ENCODE measurements around the gene CPA4. TPM values are rescaled to one million over a fixed set of nuclear protein-coding genes. Genes with fewer than 3 reads are reported as not detected.

Gene CPA4
- total RNA-seq, 2 experiments from 2014 or later = not detected

DNA sequence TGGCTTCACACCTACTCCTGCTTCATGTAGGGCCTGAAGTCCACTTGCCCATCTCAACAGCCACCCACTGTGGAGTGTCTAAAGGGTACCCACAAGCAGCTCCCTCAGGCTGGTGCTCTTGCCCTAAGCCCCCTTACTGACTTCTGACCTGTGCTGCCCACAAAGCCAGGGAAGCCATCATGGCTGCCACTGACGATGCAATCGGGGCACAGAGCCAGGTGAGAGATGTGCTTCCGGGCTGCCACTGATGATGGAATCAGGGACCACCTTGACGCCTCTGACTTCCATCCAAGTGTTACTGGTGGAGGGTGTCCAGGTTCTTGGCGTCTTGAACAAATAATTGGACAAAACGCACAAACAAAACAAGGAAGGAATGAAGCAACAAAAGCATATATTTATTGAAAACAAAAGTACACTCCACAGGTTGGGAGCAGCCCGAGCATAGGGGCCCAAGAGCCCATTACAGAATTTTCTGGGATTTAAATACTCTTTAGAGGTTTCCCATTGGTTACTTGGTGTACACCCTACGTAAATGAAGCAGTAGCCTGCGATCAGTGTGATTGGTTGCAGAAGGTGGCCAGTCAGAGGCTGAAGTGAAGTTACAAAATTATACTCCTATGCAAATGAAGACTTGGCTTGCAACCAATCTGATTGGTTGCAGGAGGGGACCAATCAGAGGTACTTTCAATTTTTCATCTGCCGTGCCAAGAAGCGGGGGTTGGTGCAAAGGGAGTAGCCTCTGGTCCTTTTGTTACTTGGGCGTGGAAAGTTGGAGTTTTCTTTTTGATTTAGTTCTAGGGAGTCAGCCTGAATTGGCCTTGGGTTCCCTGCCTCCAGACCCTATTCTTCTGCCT lies 21.8 kb upstream of the CPA4 start:
- no peak overlapping the region for H3K4me3 Mint-ChIP-seq
- no peaks in the 10 kb centered on the region for H3K9me3 Mint-ChIP-seq
- no peak for DNase-seq
- peaks cover 6% of the 10 kb centered on the region for H3K27me3 Mint-ChIP-seq
- H3K36me3 Mint-ChIP-seq = no peaks in the 10 kb centered on the region
- peaks cover 11% of the 10 kb centered on the region for H3K4me1 Mint-ChIP-seq
- no peak overlapping the region for H3K27ac Mint-ChIP-seq

DNA sequence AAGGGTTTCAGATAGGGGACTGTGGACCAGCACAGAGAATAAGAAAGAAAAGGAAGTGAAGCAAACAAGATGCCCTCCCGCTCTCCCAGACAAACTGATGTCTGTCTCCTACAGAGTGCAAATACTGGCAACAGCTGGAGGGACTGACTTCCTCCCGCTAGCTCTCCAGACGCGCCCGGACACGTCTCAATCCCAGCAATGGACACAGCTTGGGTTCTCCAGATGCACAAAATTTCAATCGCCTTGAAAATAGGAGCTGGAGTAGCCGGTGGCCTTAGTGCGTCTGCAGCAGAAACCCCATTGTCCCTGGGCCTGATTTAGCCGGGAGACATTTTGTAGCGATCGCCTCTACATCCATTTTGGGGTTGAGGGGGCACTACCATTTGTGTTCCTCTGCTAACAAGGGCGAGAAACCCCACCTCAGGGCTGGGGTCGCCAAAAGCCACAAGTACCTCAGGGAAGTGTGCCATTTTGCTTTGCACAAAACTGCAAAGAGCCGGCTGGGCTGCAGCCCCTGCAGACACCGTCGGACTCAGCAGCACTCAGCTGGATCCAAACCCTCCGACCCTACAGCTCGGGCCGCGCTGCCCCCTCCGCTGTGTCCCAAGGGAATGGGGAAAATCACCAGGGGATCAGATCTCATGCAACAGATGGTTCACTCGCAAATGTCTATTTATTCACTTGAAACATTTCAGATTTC lies 20.4 kb upstream of the CPA4 start:
- no peaks in the 10 kb centered on the region for H3K36me3 Mint-ChIP-seq
- peaks cover 6% of the 10 kb centered on the region for H3K27me3 Mint-ChIP-seq
- H3K4me3 Mint-ChIP-seq = peak overlapping the region; percentile 66
- no peaks in the 10 kb centered on the region for H3K9me3 Mint-ChIP-seq
- no peak for DNase-seq
- H3K4me1 Mint-ChIP-seq = peaks cover 19% of the 10 kb centered on the region
- H3K27ac Mint-ChIP-seq = no peak overlapping the region

DNA sequence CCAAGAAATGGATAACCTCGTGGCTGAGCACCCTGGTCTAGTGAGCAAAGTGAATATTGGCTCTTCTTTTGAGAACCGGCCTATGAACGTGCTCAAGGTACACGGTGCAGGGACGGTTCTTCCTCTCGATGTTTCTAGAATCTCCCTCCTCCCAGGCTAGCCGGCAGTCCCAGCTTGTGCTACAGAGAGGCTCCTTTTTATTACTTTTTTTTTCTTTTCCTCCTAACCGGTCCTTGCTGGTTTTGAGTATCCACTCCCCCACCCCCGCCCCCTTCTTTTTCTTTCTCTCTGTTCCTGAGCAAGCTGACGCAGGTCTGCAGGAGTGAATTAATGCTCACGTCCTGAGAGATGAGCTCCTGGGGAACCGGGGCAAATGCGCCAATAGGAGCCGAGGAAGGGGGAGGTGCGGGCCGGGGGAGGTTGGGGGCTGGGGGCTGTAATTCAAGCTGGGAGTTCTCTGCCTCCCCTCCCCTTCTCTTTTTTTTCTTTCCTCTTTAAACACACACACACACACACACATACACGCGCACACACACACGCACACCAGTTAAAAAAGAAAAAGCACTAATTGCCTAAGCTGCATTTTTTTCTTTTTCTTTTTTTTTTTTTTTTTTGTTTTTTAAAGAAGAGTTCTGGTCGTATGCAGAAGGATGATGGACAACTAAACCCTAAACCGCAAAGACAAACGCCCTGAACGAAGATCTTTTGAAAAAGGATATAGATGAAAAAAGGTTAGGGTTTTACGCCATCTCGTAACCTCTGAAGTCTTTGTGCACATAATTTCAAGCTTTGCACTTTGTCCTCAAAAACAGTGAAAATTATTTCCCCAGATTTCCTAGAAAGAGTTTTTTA lies 19.7 kb upstream of the CPA4 start:
- Mint-ChIP-seq H3K27me3 (peaks cover 6% of the 10 kb centered on the region), H3K4me1 (peaks cover 21% of the 10 kb centered on the region), H3K4me3 (peak overlapping the region; percentile 66), H3K27ac (no peak overlapping the region), H3K9me3 (no peaks in the 10 kb centered on the region), H3K36me3 (no peaks in the 10 kb centered on the region)
- DNase-seq = peak; percentile 3

DNA sequence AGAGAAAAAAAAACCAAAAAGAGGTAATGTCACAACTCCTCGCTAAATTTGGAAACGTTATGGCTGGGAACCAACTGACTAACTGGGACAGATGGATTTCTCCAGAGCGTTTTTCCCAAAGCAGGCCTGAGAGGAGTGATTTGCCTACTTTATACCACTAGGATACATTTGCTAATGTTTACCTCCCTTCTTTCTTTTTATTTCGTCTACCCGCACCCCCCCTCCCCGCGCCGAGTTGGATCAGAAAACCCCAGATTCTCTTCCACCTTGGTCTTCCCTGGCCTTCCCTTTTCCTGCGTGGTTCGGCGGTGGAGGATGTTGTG lies 19.1 kb upstream of the CPA4 start:
- DNase-seq = no peak
- peak overlapping the region; percentile 66 for H3K4me3 Mint-ChIP-seq
- H3K36me3 Mint-ChIP-seq = no peaks in the 10 kb centered on the region
- H3K27ac Mint-ChIP-seq = no peak overlapping the region
- no peaks in the 10 kb centered on the region for H3K9me3 Mint-ChIP-seq
- peaks cover 6% of the 10 kb centered on the region for H3K27me3 Mint-ChIP-seq
- peaks cover 21% of the 10 kb centered on the region for H3K4me1 Mint-ChIP-seq

DNA sequence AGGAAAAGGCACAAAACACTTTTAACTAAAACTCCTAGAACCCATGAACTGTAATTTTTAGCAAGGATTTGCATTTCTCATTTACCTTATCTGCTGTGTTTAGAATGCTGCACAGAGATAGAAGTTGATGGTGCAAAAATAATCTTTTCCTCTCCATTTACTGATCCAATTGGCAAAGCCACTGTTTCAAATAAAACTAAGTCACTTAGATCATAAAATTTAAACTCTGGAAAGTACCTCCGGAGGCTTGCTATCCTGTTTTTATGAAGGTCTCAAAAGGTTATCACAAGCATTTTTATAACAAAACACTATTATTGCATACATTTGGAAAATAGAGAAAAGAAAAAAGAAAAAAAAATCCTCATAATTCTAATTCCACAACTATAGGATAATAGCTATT lies 18.7 kb upstream of the CPA4 start:
- Mint-ChIP-seq H3K36me3 (no peaks in the 10 kb centered on the region), H3K4me3 (no peak overlapping the region), H3K9me3 (no peaks in the 10 kb centered on the region), H3K4me1 (peaks cover 21% of the 10 kb centered on the region), H3K27me3 (peaks cover 6% of the 10 kb centered on the region), H3K27ac (no peak overlapping the region)
- DNase-seq = no peak

DNA sequence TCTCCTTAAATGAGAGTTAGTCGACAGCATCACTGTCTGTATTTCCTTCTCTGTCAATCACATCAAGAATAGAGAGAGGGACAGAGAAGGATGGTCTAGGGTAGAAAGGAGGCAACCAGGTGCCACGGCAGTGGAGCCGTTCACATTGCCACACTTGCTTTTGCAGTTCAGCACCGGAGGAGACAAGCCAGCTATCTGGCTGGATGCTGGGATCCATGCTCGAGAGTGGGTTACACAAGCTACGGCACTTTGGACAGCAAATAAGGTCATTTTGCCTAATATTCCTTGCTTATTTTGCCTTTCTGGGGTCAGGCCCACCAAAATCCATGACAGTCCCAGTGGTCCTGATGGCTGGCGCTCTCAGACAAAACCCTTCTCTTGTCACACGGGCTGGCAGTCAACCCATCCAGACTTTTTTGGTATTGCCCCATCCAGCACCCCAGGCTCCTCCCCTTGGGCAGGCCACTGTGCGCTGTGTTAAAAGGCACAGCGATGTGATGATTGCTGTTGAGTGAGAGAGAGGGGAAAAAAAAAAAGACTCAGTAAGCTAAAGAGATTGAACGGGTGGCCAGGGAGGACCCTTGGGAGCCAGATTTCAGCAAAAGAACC lies 17.9 kb upstream of the CPA4 start:
- peaks cover 21% of the 10 kb centered on the region for H3K4me1 Mint-ChIP-seq
- no peaks in the 10 kb centered on the region for H3K36me3 Mint-ChIP-seq

DNA sequence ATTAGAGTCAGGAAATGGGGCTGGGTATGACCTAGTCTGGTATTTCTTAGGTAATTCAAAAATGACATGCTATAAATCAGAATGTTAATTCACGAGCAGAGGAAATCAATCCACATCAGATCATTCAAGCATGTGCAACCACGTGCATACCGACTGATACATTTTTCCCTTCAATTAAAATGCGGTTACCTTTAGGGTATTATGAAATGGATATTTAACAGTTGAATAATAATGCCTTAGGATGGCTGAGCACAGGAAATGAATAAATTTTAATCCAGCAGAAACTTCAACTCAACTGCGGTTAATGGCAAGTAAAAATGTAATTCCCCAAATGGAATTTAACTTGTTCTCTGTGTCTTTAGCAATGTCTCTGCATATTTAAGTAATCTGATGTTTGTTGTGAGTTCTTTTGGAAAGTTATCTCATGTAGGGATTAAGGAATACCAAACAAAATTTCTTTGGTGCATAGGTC lies 17.1 kb upstream of the CPA4 start:
- Mint-ChIP-seq H3K9me3 (no peaks in the 10 kb centered on the region), H3K36me3 (no peaks in the 10 kb centered on the region), H3K4me1 (peaks cover 21% of the 10 kb centered on the region), H3K4me3 (no peak overlapping the region), H3K27ac (peak overlapping the region; percentile 40), H3K27me3 (peaks cover 6% of the 10 kb centered on the region)
- DNase-seq = no peak

More for the DNA sequence above, 17.9 kb upstream of the CPA4 start:
- DNase-seq = no peak
- H3K9me3 Mint-ChIP-seq = no peaks in the 10 kb centered on the region
- H3K27ac Mint-ChIP-seq = peak overlapping the region; percentile 14
- H3K4me3 Mint-ChIP-seq = no peak overlapping the region
- peaks cover 6% of the 10 kb centered on the region for H3K27me3 Mint-ChIP-seq

DNA sequence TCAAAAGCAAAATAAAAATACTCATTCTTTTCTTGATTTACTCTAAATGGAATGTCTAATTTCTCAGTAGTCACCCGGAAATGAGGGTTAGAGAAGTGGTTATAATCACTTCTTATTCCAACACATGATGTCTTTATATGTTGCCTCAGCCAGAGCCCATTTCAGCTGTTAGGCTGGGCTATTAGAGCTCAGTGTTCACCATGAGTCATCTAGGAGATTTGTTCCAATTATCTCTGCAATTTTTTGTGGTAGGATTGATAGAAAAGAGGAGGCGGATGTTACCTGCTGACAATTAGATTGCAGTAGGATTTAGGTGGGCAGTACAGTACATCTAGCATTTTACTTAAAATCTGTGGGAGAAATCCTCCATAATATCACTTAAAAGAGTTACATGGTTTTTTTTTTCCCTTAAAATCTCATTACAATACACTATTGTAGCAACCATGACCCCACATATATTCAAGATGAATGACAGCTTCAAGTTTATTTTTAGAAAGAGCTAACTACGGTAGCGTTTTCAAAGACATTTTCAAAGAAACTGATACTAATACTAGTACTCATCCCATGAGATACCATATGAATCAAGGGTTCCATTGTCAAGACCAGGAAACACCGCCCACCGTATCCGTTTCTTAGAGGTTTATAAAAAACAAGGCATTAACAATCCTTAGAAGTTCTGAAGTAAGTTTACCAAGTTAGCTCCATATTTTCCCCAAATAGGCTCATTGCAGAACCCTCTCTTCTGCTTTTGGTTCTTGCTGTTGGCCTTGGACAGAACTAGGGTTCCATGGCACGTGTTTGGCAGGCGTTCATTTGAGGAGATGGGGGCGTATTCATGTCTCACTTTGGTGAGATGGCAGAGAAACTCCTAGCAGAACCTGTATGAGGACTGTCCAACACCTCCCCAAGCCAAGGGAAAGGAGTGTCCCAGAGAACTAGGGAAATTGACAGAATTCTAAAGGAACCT lies 15.9 kb upstream of the CPA4 start:
- no peaks in the 10 kb centered on the region for H3K9me3 Mint-ChIP-seq
- peak overlapping the region; percentile 55 for H3K27ac Mint-ChIP-seq
- peak; percentile 36 for DNase-seq
- H3K27me3 Mint-ChIP-seq = peaks cover 6% of the 10 kb centered on the region
- peaks cover 21% of the 10 kb centered on the region for H3K4me1 Mint-ChIP-seq
- no peaks in the 10 kb centered on the region for H3K36me3 Mint-ChIP-seq
- H3K4me3 Mint-ChIP-seq = no peak overlapping the region

DNA sequence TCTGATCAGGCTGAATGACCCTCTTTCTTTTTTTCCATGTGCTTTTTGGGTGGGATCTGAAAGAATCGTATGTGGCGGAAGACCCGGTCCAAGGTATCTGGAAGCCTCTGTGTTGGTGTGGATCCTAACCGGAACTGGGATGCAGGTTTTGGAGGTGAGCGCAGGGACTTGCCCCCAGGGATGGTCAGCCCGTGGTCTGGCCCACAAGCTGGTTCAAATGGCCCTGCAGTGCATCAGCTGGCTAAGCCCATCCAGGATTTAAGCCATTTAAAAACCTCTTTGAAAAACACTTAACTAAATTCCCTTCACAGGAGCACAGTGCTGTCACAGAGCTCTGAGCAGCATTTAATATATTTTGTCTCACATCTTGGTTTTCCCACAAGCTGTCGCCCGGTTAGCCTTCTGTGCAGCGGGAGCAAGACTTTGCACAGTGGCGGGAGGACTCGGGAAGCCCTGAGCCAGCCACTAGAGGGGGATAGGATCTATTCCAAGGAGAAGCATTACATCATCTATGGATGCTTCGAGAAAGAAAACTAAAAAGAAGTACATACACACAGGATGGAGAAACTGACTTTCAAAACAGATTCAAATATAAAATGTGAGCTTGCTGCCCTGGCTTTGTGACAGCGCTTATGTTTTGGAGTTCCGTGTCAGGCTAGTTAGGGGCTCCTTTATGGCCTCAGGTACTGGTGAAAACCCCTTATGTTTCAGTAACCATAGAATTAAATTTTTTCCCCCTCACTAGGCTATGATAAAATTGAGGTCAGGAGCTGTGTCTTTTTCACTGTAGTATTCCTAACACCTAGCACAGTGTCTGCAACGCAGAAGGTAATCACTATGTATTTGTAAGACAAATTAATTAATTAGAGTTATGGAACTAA lies 15.0 kb upstream of the CPA4 start:
- Mint-ChIP-seq H3K4me1 (peaks cover 18% of the 10 kb centered on the region), H3K27me3 (peaks cover 6% of the 10 kb centered on the region), H3K27ac (peak overlapping the region; percentile 55), H3K9me3 (no peaks in the 10 kb centered on the region), H3K36me3 (no peaks in the 10 kb centered on the region), H3K4me3 (no peak overlapping the region)
- DNase-seq = no peak

DNA sequence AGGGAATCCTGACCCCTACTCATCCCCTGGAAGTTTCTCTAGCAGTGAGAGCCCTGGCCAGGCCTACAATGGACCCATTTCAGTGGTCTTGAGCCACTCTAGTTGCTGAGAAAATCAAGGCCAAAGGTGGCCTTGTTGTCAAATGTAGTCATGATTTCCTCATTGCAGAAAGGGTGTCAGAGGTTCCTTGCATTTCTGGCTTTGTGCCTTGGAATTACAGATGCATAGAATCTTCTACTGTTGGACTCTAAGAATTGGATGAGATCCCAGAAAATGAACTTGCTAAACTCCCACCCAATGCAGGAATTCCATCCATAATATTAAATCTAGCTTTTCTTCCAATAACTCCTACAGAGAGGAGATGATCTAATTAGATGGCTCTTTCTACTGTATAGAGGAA lies 14.1 kb upstream of the CPA4 start:
- peaks cover 16% of the 10 kb centered on the region for H3K4me1 Mint-ChIP-seq
- H3K36me3 Mint-ChIP-seq = no peaks in the 10 kb centered on the region
- H3K4me3 Mint-ChIP-seq = no peak overlapping the region

DNA sequence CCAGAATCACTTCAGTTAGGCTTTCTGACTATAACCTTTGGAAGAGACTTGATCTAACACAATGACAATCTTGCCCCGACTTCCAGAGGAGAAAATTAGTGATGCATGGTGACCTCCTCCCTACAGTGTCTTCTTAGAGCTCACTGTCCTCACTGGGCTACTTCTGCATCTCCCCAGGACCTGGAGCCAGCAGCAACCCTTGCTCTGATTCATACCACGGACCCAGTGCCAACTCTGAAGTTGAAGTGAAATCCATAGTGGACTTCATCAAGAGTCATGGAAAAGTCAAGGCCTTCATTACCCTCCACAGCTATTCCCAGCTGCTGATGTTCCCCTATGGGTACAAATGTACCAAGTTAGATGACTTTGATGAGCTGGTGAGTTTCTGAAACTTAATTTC lies 13.7 kb upstream of the CPA4 start:
- Mint-ChIP-seq H3K27me3 (peaks cover 4% of the 10 kb centered on the region), H3K4me1 (peaks cover 15% of the 10 kb centered on the region), H3K4me3 (no peak overlapping the region), H3K9me3 (no peaks in the 10 kb centered on the region), H3K27ac (no peak overlapping the region), H3K36me3 (no peaks in the 10 kb centered on the region)
- DNase-seq = no peak

More for the DNA sequence above, 14.1 kb upstream of the CPA4 start:
- Mint-ChIP-seq H3K27ac (no peak overlapping the region), H3K9me3 (no peaks in the 10 kb centered on the region), H3K27me3 (peaks cover 6% of the 10 kb centered on the region)
- no peak for DNase-seq

DNA sequence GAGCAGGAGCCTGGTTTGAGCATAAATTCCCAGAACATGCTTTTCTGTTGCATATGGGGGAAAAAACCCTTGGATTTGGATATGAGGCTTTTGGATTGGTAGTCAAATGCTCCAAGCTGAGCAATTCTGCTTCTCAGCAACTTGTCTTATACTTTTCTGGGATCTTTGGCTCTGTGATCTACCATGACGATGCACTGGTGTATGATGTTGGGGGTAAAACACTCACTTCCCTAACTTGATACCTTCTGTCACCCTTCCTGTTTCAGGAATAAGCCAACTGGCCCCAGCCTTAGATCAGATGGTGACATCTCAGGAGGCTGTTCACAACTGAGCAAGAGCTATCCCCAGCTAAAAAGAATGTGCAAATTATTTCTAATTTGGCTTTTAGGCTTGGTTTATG lies 13.1 kb upstream of the CPA4 start:
- no peaks in the 10 kb centered on the region for H3K9me3 Mint-ChIP-seq
- H3K27ac Mint-ChIP-seq = no peak overlapping the region
- no peak for DNase-seq
- peaks cover 4% of the 10 kb centered on the region for H3K27me3 Mint-ChIP-seq
- H3K4me1 Mint-ChIP-seq = peaks cover 15% of the 10 kb centered on the region
- no peak overlapping the region for H3K4me3 Mint-ChIP-seq
- H3K36me3 Mint-ChIP-seq = no peaks in the 10 kb centered on the region

DNA sequence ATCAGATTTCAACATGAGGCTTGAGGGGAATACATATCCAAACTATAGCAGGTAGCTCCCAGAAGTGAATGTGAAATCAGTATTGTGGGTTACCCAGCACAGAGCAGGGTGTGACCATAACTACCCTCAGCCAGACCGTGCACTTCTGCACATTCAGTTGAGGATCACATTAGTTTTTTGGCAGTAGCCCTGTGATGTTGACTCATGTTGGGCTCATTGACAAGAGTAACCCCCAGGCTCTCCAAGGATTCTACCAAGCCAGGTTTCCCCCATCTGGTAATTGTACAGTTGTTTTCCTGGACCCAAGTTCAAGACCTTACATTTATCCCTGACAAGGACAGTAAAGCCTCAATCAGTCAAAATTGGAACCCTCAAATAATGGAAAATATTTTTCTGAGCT lies 11.7 kb upstream of the CPA4 start:
- no peaks in the 10 kb centered on the region for H3K27me3 Mint-ChIP-seq
- peaks cover 13% of the 10 kb centered on the region for H3K4me1 Mint-ChIP-seq
- no peaks in the 10 kb centered on the region for H3K9me3 Mint-ChIP-seq
- H3K27ac Mint-ChIP-seq = no peak overlapping the region
- no peak for DNase-seq
- H3K36me3 Mint-ChIP-seq = no peaks in the 10 kb centered on the region
- H3K4me3 Mint-ChIP-seq = no peak overlapping the region

Measured in activated naive CD8-positive, alpha-beta T cell treated with anti-CD3 and anti-CD28 coated beads for 36 hours (primary cell).